GM12878 (cell line): Measurements from ENCODE around the gene RPS6KA2.

Source experiments
- CBFB ChIP-seq: IDR thresholded peaks from 2 replicates; pipeline ENCODE4 v1.6.1; 2016; ENCODE audit warnings: antibody characterized with exemption, low read depth
- CEBPB ChIP-seq, 2 experiments: fragments of 150-350 bp in 1 of 2; IDR thresholded peaks; 2 replicates each; pipeline ENCODE4 v1.6.1; 2012 to 2014; ENCODE audit warnings: low read depth in 2 of 2, low read length in 2 of 2, borderline replicate concordance in 1 of 2, inconsistent platforms in 1 of 2
- CHD1 ChIP-seq: IDR thresholded peaks from 2 replicates; pipeline ENCODE4 v1.6.1; 2012; ENCODE audit warnings: low read depth, low read length, improper control_type of control experiment
- CREB1 ChIP-seq: IDR thresholded peaks from 2 replicates; pipeline ENCODE4 v1.6.1; 2012; ENCODE audit warnings: low read depth, mild to moderate bottlenecking, inconsistent platforms
- CTCF ChIP-seq, 3 experiments: IDR thresholded peaks in 2 of 3; conservative IDR thresholded peaks in 1 of 3; 2 replicates each; pipeline ENCODE4 v1.5.1; 2011; ENCODE audit warnings: low read depth in 3 of 3, low read length in 3 of 3, mild to moderate bottlenecking in 3 of 3, control low read depth in 2 of 3, moderate library complexity in 2 of 3, inconsistent platforms in 1 of 3, mixed read lengths in 1 of 3; ENCODE audit not compliant: control insufficient read depth in 2 of 3, insufficient read depth in 1 of 3; ENCODE audit errors: extremely low read depth in 1 of 3
- HCFC1 ChIP-seq: fragments of 150-350 bp; IDR thresholded peaks from 2 replicates; pipeline ENCODE4 v1.6.1; 2014; ENCODE audit warnings: low read length
- SIN3A ChIP-seq: IDR thresholded peaks from 2 replicates; pipeline ENCODE4 v1.6.1; 2012; ENCODE audit warnings: low read depth, low read length, improper control_type of control experiment
- SP1 ChIP-seq: IDR thresholded peaks from one replicate; pipeline ENCODE4 v1.6.1; 2011; ENCODE audit warnings: low read depth, low read length
- SUZ12 ChIP-seq: fragments of 200-600 bp; sonication (generic); IDR thresholded peaks from one replicate; pipeline ENCODE4 v1.6.1; 2018; ENCODE audit warnings: antibody characterized with exemption, mild to moderate bottlenecking; ENCODE audit not compliant: unreplicated experiment
- YY1 ChIP-seq: IDR thresholded peaks from 2 replicates; pipeline ENCODE4 v1.6.1; 2011; ENCODE audit warnings: low read depth, mild to moderate bottlenecking, low read length

GRCh38 chr6:166487148-166487547 lies 139.9 kb downstream of the RPS6KA2 start:
- TF ChIP-seq SP1 = no peak
- no peak for TF ChIP-seq YY1
- TF ChIP-seq HCFC1 = no peak
- no peak for TF ChIP-seq CREB1
- TF ChIP-seq CTCF (IDR thresholded peaks at IDR 0.05 in 2 of 3, conservative IDR thresholded peaks at IDR 0.05 in 1 of 3; ENCODE audit: control insufficient read depth in 2 of 3, extremely low read depth in 1 of 3, insufficient read depth in 1 of 3, low read depth in 3 of 3, low read length in 3 of 3) = no peak
- no peak for TF ChIP-seq CHD1
- no peak for TF ChIP-seq CBFB
- no peak for TF ChIP-seq SUZ12
- TF ChIP-seq SIN3A = no peak
- TF ChIP-seq CEBPB (IDR thresholded peaks at IDR 0.05; ENCODE audit: borderline replicate concordance in 1 of 2, low read depth in 2 of 2, low read length in 2 of 2) = no peak
